ENCODE data around the gene CTTNBP2NL. TPM values are rescaled to one million over a fixed set of nuclear protein-coding genes. Genes with fewer than 3 reads are reported as not detected.
"Not testable (repeated sequence)": the region's sequence is repeated elsewhere in the genome, so short reads cannot be mapped to it uniquely, and the experiment has no call there.

The CTTNBP2NL gene
- total RNA-seq, 4 donors from 2014 or later = 44.6 to 64.8 (median 52.4) TPM

DNA sequence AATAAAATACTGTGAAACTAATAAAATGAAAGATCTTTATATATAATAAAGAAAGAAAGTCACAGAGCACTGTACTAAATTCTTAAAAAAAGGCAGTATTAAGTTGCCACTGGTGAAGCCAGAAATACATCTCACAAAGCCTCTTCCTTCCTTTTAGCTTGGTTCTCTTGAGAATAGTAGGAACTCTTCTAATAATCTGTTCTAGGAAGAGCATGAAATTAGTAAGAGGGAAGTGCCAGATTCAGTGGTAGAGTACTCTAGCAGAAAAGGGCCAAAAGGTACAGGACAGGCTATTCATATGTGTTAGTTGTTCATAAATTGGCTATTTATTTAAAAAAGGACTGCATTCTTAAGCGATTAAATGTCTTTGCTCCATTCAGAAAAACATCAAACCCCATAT, 33.7 kb downstream of the CTTNBP2NL start:
- Histone ChIP-seq H3K4me3 (no peak overlapping the region), H3K9me3 (no peaks in the 10 kb centered on the region), H3K27me3 (no peaks in the 10 kb centered on the region), H3K27ac (peak overlapping the region; percentile 9 to 52 (median 20)), H3K4me1 (peaks cover 0 to 10% (median 0%) of the 10 kb centered on the region in 4 donors), H3K36me3 (no peaks in the 10 kb centered on the region)
- 87 to 94% methylated on average over 1 of the region's 1 CpG for WGBS, 2 donors (ENCODE audit: low coverage in 1 of 2)
- intact Hi-C loops (cut with DNase I; ENCODE audit: low total_unique reads) = no loop called here
- in situ Hi-C loops (cut with MboI; ENCODE audit: low pct_ligation_motif_present in 1 of 4, low pct_unique_long_range_greater_than_20kb in 1 of 4, low sequenced_read_pairs in 3 of 4) = no loop called here
- DNase-seq = no peak
- TF ChIP-seq, protein P1, sequence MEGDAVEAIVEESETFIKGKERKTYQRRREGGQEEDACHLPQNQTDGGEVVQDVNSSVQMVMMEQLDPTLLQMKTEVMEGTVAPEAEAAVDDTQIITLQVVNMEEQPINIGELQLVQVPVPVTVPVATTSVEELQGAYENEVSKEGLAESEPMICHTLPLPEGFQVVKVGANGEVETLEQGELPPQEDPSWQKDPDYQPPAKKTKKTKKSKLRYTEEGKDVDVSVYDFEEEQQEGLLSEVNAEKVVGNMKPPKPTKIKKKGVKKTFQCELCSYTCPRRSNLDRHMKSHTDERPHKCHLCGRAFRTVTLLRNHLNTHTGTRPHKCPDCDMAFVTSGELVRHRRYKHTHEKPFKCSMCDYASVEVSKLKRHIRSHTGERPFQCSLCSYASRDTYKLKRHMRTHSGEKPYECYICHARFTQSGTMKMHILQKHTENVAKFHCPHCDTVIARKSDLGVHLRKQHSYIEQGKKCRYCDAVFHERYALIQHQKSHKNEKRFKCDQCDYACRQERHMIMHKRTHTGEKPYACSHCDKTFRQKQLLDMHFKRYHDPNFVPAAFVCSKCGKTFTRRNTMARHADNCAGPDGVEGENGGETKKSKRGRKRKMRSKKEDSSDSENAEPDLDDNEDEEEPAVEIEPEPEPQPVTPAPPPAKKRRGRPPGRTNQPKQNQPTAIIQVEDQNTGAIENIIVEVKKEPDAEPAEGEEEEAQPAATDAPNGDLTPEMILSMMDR (IDR thresholded peaks at IDR 0.05) = no peak

DNA sequence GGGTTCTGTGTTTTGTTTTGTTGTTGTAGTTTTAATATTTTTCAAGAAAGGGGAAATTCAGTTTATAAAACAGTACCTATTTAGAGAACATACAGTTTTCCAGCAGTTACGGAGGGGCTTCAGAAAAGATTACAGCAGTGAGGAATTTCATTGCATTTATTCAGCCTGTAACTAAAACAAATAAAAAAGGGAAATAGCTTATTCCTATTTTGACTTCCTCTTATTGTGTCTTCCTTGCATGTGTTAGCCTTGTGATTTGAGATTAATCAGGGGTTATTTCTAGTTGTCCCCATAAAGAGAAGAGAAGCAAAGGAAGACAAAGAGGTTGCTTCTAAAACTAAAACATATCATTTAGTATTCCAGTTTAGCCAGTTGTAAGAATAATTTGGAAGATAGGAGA, 35.0 kb downstream of the CTTNBP2NL start:
- no peaks in the 10 kb centered on the region for H3K36me3 ChIP-seq
- in situ Hi-C loops (cut with MboI; ENCODE audit: low pct_ligation_motif_present in 1 of 4, low pct_unique_long_range_greater_than_20kb in 1 of 4, low sequenced_read_pairs in 3 of 4) (no loop called here), intact Hi-C loops (cut with DNase I; ENCODE audit: low total_unique reads) (no loop called here)
- peaks cover 0 to 10% (median 0%) of the 10 kb centered on the region in 4 donors for H3K4me1 ChIP-seq
- H3K4me3 ChIP-seq = no peak overlapping the region
- no peaks in the 10 kb centered on the region for H3K27me3 ChIP-seq
- H3K9me3 ChIP-seq = no peaks in the 10 kb centered on the region
- WGBS, 2 donors (ENCODE audit: low coverage in 1 of 2) = 58 to 84% methylated on average over 1 of the region's 1 CpG
- peak overlapping the region; percentile 3 to 53 (median 47) for H3K27ac ChIP-seq
- TF ChIP-seq POLR2A (IDR thresholded peaks at IDR 0.05) (no peak), EP300 (IDR thresholded peaks at IDR 0.05; ENCODE audit: low read depth) (no peak), POLR2AphosphoS5 (IDR thresholded peaks at IDR 0.05) (no peak)
- TF ChIP-seq, protein P1 (IDR thresholded peaks at IDR 0.05) = no peak
- no peak for DNase-seq

DNA sequence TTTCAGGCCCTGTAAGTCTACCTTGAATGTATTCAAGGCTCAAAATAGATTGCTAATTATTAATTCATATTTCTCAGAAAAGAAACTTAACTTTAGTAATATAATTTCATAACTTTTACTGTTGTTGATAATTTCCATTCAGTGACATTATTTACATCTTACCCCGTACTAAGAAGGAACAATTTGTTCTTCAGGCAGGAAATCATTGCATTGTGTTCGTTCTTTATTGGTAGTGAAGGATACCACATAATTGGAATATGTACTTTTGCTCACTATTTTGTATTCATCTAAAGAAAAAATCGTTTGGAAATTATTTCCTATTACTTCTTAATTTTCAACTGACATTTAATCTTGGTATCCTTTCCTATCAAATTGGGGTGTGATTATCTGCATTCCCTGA, 39.4 kb downstream of the CTTNBP2NL start:
- H3K9me3 ChIP-seq = no peaks in the 10 kb centered on the region
- WGBS, 2 donors (ENCODE audit: low coverage in 1 of 2) = 59 to 72% methylated on average over 3 of the region's 3 CpGs
- intact Hi-C loops (cut with DNase I; ENCODE audit: low total_unique reads) = no loop called here
- in situ Hi-C loops (cut with MboI; ENCODE audit: low pct_ligation_motif_present in 1 of 4, low pct_unique_long_range_greater_than_20kb in 1 of 4, low sequenced_read_pairs in 3 of 4) = no loop called here
- DNase-seq = no peak
- H3K36me3 ChIP-seq = peaks cover 0 to 3% (median 0%) of the 10 kb centered on the region in 4 donors
- peaks cover 0 to 28% (median 2%) of the 10 kb centered on the region in 4 donors for H3K4me1 ChIP-seq
- TF ChIP-seq, protein P1 (IDR thresholded peaks at IDR 0.05) = no peak
- TF ChIP-seq POLR2A (IDR thresholded peaks at IDR 0.05) (no peak), POLR2AphosphoS5 (IDR thresholded peaks at IDR 0.05) (no peak), EP300 (IDR thresholded peaks at IDR 0.05; ENCODE audit: low read depth) (no peak)
- no peak overlapping the region for H3K27ac ChIP-seq
- no peaks in the 10 kb centered on the region for H3K27me3 ChIP-seq
- H3K4me3 ChIP-seq = no peak overlapping the region

DNA sequence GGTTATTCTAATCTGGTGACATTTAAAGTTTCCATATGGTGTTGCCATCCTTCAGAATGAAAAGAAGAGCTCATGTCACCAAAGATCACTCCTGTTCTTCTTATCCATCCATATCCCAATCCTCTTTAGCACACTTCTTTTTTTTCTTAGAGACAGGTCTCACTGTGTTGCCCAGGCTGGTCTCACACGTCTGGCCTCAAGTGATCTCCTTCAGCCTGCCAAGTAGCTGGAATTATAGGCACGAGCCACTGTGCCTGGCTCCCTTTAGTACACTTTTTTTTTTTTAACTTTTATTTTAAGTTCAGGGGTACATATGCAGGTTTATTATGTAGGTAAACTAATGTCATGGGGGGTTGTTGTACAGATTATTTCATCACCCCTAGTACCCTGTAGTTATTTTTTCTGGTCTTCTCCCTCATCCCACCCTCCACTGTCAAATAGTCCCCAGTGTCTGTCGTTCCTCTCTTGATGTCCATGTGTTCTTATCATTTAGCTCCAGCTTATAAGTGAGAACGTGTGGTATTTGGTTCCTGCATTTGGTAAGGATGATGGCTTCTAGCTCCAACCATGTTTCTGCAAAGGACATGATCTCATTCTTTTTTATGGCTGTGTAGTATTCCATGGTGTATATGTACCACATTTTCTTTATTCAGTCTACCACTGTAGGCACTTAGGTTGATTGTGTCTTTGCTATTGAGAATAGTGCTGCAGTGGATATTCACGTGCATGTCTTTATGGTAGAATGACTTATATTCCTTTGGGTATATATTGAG, 40.6 kb downstream of the CTTNBP2NL start:
- H3K9me3 ChIP-seq = no peaks in the 10 kb centered on the region
- TF ChIP-seq EP300 (IDR thresholded peaks at IDR 0.05; ENCODE audit: low read depth) (no peak), POLR2AphosphoS5 (IDR thresholded peaks at IDR 0.05) (no peak), POLR2A (IDR thresholded peaks at IDR 0.05) (no peak)
- TF ChIP-seq, protein P1 (IDR thresholded peaks at IDR 0.05) = no peak
- peaks cover 0 to 4% (median 2%) of the 10 kb centered on the region in 4 donors for H3K36me3 ChIP-seq
- intact Hi-C loops (cut with DNase I; ENCODE audit: low total_unique reads) (no loop called here), in situ Hi-C loops (cut with MboI; ENCODE audit: low pct_ligation_motif_present in 1 of 4, low pct_unique_long_range_greater_than_20kb in 1 of 4, low sequenced_read_pairs in 3 of 4) (no loop called here)
- DNase-seq = no peak
- no peaks in the 10 kb centered on the region for H3K27me3 ChIP-seq
- peak overlapping the region in 2 of 4 donors; percentile 26 to 29 for H3K27ac ChIP-seq
- WGBS, 2 donors (ENCODE audit: low coverage in 1 of 2) = 86% methylated on average over 5 of the region's 5 CpGs
- H3K4me1 ChIP-seq = peaks cover 0 to 23% (median 2%) of the 10 kb centered on the region in 4 donors
- H3K4me3 ChIP-seq = no peak overlapping the region

DNA sequence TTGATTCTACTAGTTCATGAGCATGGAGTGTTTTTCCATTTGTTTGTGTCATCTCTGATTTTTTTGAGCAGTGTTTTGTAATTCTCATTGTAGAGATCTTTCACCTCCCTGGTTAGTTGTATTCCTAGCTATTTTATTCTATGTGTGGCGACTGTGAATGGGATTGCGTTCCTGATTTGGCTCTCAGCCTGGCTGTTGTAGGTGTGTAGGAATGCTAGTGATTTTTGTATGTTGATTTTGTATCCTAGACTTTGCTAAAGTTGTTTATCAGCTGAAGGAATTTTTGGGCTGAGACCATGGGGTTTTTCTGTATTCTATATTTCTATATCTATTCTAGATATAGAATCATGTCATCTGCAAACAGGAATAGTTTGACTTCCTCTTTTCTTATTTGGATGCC, 42.1 kb downstream of the CTTNBP2NL start:
- H3K27ac ChIP-seq; DNase-seq; H3K9me3 ChIP-seq; H3K4me3 ChIP-seq; in situ Hi-C loops (cut with MboI; ENCODE audit: low pct_ligation_motif_present in 1 of 4, low pct_unique_long_range_greater_than_20kb in 1 of 4, low sequenced_read_pairs in 3 of 4); H3K27me3 ChIP-seq; intact Hi-C loops (cut with DNase I; ENCODE audit: low total_unique reads): not testable (repeated sequence)
- Histone ChIP-seq H3K36me3 (peaks cover 0 to 13% (median 2%) of the 10 kb centered on the region in 4 donors), H3K4me1 (peaks cover 0 to 23% (median 2%) of the 10 kb centered on the region in 4 donors)
- 52 to 87% methylated on average over 2 of the region's 2 CpGs for WGBS, 2 donors (ENCODE audit: low coverage in 1 of 2)
